Natural killer cell (primary cell): ENCODE data around the gene ADSS2. TPM values are rescaled to one million over a fixed set of nuclear protein-coding genes. Genes with fewer than 3 reads are reported as not detected.
A peak's percentile ranks its signal among the peaks of the same experiment; 100 is the strongest.

Experiments used
- ATAC-seq, 3 donors: fragments of 150-1000 bp in 2 of 3; fragments of 200-7000 bp in 1 of 3; cut with Tn5 transposase; 1 replicate in 1 of 3; 2 replicates in 2 of 3; pipeline ENCODE4 v1.10.0; 2021; ENCODE audit warnings: mild to moderate bottlenecking in 2 of 3, moderate library complexity in 2 of 3
- DNase-seq, 2 donors: peaks; one replicate each; pipeline versions ENCODE4 v3.0.0 to v3.0.0-alpha.2; 2013 to 2021; ENCODE audit warnings: mixed read lengths in 1 of 2
- H3K27ac ChIP-seq: one replicate; pipeline ENCODE4 v1.5.1; 2013; ENCODE audit warnings: mild to moderate bottlenecking, low read length
- H3K27me3 ChIP-seq: one replicate; pipeline ENCODE4 v1.6.1; 2013; ENCODE audit warnings: low read length; ENCODE audit not compliant: control insufficient read depth, insufficient read depth
- H3K36me3 ChIP-seq: one replicate; pipeline ENCODE4 v1.6.1; 2013; ENCODE audit warnings: low read length; ENCODE audit not compliant: control insufficient read depth, insufficient read depth
- H3K4me1 ChIP-seq: one replicate; pipeline ENCODE4 v1.6.1; 2013; ENCODE audit warnings: low read length; ENCODE audit not compliant: control insufficient read depth, insufficient read depth
- H3K4me3 ChIP-seq: one replicate; pipeline ENCODE4 v1.5.1; 2013; ENCODE audit warnings: low read length
- H3K9me3 ChIP-seq: one replicate; pipeline ENCODE4 v1.6.1; 2013; ENCODE audit warnings: low read length; ENCODE audit not compliant: control insufficient read depth, insufficient read depth
- H3K27ac Mint-ChIP-seq, 2 donors: one replicate each; pipeline ENCODE4 v1.8.0; 2022; ENCODE audit warnings: mild to moderate bottlenecking in 2 of 2, mixed read lengths in 2 of 2, moderate library complexity in 1 of 2
- H3K27me3 Mint-ChIP-seq, 2 donors: one replicate each; pipeline ENCODE4 v1.8.0; 2022; ENCODE audit warnings: low read depth in 2 of 2, mixed read lengths in 2 of 2
- H3K36me3 Mint-ChIP-seq: one replicate; pipeline ENCODE4 v1.8.0; 2022; ENCODE audit warnings: mixed read lengths
- H3K4me1 Mint-ChIP-seq, 2 donors: one replicate each; pipeline ENCODE4 v1.8.0; 2022; ENCODE audit warnings: mixed read lengths in 2 of 2
- H3K4me3 Mint-ChIP-seq: one replicate; pipeline ENCODE4 v1.8.0; 2022; ENCODE audit warnings: mild to moderate bottlenecking, moderate library complexity, mixed read lengths
- H3K9me3 Mint-ChIP-seq, 2 donors: one replicate each; pipeline ENCODE4 v1.8.0; 2022; ENCODE audit warnings: mixed read lengths in 2 of 2
- CTCF ChIP-seq: fragments of 200-600 bp; IDR thresholded peaks from one replicate; pipeline ENCODE4 v1.8.0; 2022; ENCODE audit warnings: antibody characterized with exemption
- WGBS: methylation state at CpG from one replicate; pipeline ENCODE4 v1.1.7; 2013; ENCODE audit warnings: missing lambda C conversion rate; ENCODE audit not compliant: insufficient coverage; 5-methylcytosine and 5-hydroxymethylcytosine counted together
- intact Hi-C: fragments of 100-400 bp; cut with micrococcal nuclease; formaldehyde crosslinking; loops from one replicate; pipeline ENCODE4 v1.14.2; 2022
- total RNA-seq, 4 donors: library from RNA; stranded (reverse); fragments of 120-200 nt in 1 of 4; gene quantifications; one replicate each; pipeline versions ENCODE4 v1.2.3 to v1.2.4, GENCODE V29; 2013 to 2022

Gene ADSS2
- total RNA-seq, 3 donors from 2014 or later (not counting 1 experiment from before 2014, with no cell fraction given) = 49.2 to 67.9 (median 54.8) TPM

- Histone ChIP-seq H3K4me3 (no peak overlapping the region), H3K9me3 (no peaks in the 10 kb centered on the region), H3K4me1 (peaks cover 2% of the 10 kb centered on the region), H3K36me3 (no peaks in the 10 kb centered on the region), H3K27ac (no peak overlapping the region), H3K27me3 (no peaks in the 10 kb centered on the region)
- H3K4me3 Mint-ChIP-seq = no peak overlapping the region
- H3K4me1 Mint-ChIP-seq = peaks cover 0 to under 1% of the 10 kb centered on the region in 2 donors
- no peak for TF ChIP-seq CTCF
- no peak for DNase-seq
- no peaks in the 10 kb centered on the region for H3K36me3 Mint-ChIP-seq
- H3K9me3 Mint-ChIP-seq = no peaks in the 10 kb centered on the region
- no peak overlapping the region for H3K27ac Mint-ChIP-seq
- no CpG with 5 or more reads among the region's 2 CpGs for WGBS
- ATAC-seq = no peak
- peaks cover 0 to 9% of the 10 kb centered on the region in 2 donors for H3K27me3 Mint-ChIP-seq
- intact Hi-C loops = no loop called here
These were observed 15.0 kb upstream of the ADSS2 start for GRCh38 chr1:244466724-244467123.

GRCh38 chr1:244461245-244462071 lies 9.7 kb upstream of the ADSS2 start, which contains the start of gene CATSPERE:
Gene CATSPERE, plus strand, starts transcription at chr1:244461273. Its CDS starts 157 bp downstream, at chr1:244461430.
- peak within 1 kb of the TSS; percentile 87 for H3K4me3 Mint-ChIP-seq
- no peaks in the 10 kb centered on the region for H3K36me3 ChIP-seq
- H3K27ac ChIP-seq = peak within 1 kb of the TSS; percentile 80
- peak within 1 kb of the TSS; percentile 82 to 83 for H3K27ac Mint-ChIP-seq
- no peak for TF ChIP-seq CTCF
- ATAC-seq (peak; percentile 98 to 99 (median 99)), DNase-seq (peak; percentile 69 to 86)
- peak within 1 kb of the TSS; percentile 56 for H3K4me3 ChIP-seq
- no peaks in the 10 kb centered on the region for H3K27me3 Mint-ChIP-seq
- intact Hi-C loops = no loop called here
- peaks cover 16% of the 10 kb centered on the region for H3K4me1 ChIP-seq
- H3K9me3 ChIP-seq = no peaks in the 10 kb centered on the region
- H3K36me3 Mint-ChIP-seq = no peaks in the 10 kb centered on the region
- H3K4me1 Mint-ChIP-seq = peaks cover 9 to 16% of the 10 kb centered on the region in 2 donors
- peaks cover 0 to 2% of the 10 kb centered on the region in 2 donors for H3K9me3 Mint-ChIP-seq
- no peaks in the 10 kb centered on the region for H3K27me3 ChIP-seq
- WGBS = 19% methylated on average over 61 of the region's 61 CpGs

GRCh38 chr1:244460197-244460596 lies 8.5 kb upstream of the ADSS2 start:
- Histone ChIP-seq H3K36me3 (no peaks in the 10 kb centered on the region), H3K27me3 (no peaks in the 10 kb centered on the region), H3K27ac (no peak overlapping the region), H3K9me3 (no peaks in the 10 kb centered on the region), H3K4me3 (no peak overlapping the region), H3K4me1 (peaks cover 16% of the 10 kb centered on the region)
- peak overlapping the region in 1 of 2 donors; percentile 14 for H3K27ac Mint-ChIP-seq
- 94% methylated on average over 4 of the region's 4 CpGs for WGBS
- ATAC-seq = no peak
- H3K9me3 Mint-ChIP-seq = peaks cover 0 to 2% of the 10 kb centered on the region in 2 donors
- no peak for TF ChIP-seq CTCF
- H3K4me3 Mint-ChIP-seq = peak overlapping the region; percentile 65
- intact Hi-C loops = no loop called here
- H3K27me3 Mint-ChIP-seq = no peaks in the 10 kb centered on the region
- DNase-seq = peak in 1 of 2 donors; percentile 34
- H3K36me3 Mint-ChIP-seq = no peaks in the 10 kb centered on the region
- H3K4me1 Mint-ChIP-seq = peaks cover 9 to 16% of the 10 kb centered on the region in 2 donors
